NCI-H2227 (cell line): Measurements from ENCODE around the gene LRIT1.
A peak's percentile ranks its signal among the peaks of the same experiment; 100 is the strongest.

Experiments
- DNase-seq: peaks from one replicate; lab custom pipeline; 2025; ENCODE audit not compliant: unreplicated experiment; lab: John Stamatoyannopoulos, UW

LRIT1 gene

GRCh38 chr10:84194424-84195043, 46.8 kb downstream of the LRIT1 start, which contains the start of gene CDHR1:
CDHR1 (plus strand) TSS chr10:84194537; CDS start chr10:84194761, 224 bp downstream.
- peak; percentile 51 for DNase-seq

GRCh38 chr10:84193846-84194423, 47.4 kb downstream of the LRIT1 start:
- no peak for DNase-seq

GRCh38 chr10:84193327-84193726, 48.0 kb downstream of the LRIT1 start:
- DNase-seq = no peak

DNA sequence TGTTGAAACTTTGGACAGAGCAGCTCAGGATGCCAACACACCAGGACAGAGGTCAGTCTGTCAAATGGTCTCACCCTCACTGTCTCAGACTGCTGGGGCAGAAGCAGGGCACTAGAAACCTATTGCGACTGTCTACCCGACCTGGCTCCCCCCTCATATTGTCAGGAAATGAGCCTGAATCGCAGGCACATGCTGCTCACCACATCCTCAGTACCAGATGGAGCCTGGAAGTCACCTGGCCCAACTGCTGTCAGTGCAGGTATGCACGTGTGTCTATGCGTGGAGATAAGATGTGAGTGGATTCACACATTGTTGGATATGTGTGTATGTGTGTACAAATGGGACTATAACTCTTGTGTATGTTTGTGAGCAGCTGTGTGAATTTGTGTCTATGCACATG, 50.2 kb downstream of the LRIT1 start:
- no peak for DNase-seq

- DNase-seq = no peak
Observed at GRCh38 chr10:84190621-84191020, 50.7 kb downstream of the LRIT1 start.

DNA sequence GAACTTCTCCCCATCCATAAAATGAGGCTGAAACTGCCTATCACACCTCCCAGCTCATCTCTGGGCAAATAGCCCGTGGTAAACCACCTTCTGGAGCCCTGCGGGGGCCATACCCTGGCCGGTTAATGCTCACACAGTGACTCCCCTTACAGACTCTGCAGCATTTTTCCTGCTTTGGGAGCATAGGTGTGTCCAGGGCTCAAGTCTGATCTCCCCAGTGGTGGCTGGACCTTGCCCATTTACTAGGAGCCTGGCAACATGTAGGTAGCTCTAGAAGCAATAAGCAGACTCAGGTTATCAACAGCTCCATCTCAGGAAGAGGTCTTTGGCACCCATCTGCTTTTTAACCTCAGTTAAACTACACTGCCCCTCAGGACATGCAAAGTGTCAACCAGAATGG, 52.5 kb downstream of the LRIT1 start:
- no peak for DNase-seq

GRCh38 chr10:84185526-84186175, 55.7 kb downstream of the LRIT1 start:
- no peak for DNase-seq

DNA sequence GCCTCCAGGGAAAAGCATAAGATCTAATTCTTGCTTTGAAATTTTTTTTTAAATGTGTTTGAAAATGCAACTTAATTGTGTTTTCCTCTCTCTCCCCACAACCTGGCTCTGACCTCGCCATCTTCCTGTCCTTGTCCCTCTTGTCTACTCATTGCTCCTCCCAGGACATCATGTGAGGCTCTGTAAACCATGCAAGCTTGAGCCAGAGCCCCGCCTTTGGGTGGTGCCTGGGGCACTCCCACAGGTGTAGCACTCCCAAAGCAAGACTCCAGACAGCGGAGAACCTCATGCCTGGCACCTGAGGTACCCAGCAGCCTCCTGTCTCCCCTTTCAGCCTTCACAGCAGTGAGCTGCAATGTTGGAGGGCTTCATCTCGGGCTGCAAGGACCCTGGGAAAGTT, 56.8 kb downstream of the LRIT1 start:
- no peak for DNase-seq

DNA sequence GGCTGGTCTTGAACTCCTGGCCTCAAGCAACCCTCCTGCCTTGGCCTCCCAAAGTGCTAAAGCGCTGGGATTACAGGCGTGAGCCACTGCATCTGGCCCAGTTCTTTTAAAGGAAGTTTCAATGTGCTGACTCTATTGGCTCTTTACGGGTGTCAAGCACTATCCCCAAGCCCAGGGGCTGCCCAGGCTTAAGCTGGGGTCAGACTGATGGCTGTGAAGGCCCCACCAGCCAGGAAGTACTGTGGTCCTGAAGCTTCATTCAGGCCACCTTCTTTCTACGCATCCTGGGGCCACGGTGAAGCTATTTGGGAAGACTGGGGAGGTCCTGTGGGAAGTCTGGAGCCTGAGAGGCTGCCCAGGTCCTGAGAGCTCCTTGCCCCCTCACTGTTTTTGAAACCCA, 59.7 kb downstream of the LRIT1 start:
- DNase-seq = no peak
